HG03342 (cell line): ENCODE results near the gene LAMTOR4.
A peak's percentile ranks its signal among the peaks of the same experiment; 100 is the strongest.

ENCODE experiments used
- ATAC-seq: cut with Tn5 transposase; IDR thresholded peaks from one replicate; pipeline ENCODE4 v1.9.1; 2021; ENCODE audit warnings: mild to moderate bottlenecking, moderate library complexity; ENCODE audit not compliant: unreplicated experiment

The LAMTOR4 gene

DNA sequence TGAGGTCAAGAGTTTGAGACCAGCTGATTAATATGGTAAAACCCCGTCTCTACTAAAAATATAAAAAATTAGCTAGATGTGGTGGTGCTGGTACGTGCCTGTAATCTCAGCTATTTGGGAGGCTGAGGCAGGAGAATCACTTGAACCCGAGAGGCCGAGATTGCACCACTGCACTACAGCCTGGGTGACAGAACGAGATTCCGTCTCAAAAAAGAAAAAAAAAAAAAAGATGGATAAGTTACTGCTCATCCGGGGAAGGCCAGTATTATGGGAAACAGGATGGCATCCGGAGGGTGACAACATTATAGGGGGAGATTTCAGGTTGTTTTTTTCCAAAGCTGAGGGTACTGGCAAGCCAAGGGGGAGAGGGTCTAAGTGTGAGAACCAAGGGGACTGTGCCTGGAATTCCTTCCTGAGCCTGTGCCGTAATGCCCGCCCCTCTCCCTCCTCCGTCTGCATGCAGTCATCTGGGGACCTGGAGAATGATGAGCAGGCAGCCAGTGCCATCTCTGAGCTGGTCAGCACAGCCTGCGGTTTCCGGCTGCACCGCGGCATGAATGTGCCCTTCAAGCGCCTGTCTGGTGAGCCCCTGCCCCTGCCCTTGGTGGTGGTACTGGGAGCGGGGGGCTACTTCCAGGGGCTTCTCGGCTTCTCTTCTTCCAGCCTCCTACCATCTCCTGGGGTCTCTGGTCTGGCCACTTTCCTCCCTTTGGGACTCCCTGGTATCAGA lies 4.4 kb downstream of the LAMTOR4 start:
- ATAC-seq: no peak

DNA sequence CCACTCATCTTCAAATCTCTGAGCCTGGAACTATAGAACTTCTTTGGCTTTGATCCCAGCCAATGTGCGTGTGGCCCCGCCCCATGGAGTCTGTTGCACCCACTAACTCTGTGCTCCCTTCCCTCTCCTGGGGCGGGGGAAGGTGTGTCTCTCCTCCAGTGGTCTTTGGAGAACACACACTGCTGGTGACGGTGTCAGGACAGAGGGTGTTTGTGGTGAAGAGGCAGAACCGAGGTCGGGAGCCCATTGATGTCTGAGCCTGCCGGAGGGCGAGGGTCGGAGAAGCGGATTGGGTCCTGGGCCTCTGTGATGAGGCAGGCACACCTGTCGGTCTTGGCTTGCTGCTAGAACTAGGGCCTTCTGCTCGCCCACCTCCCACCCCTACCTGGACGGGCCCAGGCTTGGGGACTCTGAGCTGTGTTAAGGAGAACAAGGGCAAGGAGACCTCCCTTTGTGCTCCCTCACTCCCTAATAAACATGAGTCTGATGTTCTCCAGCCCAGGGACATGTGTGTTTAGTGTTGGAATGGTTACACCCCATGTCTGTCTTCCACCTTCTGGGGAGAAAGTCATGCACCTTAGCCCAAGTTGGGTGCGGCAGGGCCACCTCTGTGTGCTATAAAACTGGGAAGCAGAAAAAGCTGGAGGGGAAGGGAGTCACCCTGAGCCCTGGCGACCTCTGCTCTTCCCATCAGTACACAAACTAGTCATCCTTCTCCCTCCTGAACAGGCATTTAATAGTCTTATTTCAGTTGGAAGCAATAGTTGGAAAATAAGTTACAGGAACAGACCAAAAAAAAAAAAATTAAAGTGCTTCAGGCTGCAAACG lies 5.2 kb downstream of the LAMTOR4 start:
- no peak for ATAC-seq

- ATAC-seq: no peak
These were observed 6.2 kb downstream of the LAMTOR4 start for GRCh38 chr7:100154651-100155491.

GRCh38 chr7:100155553-100156317 lies 7.0 kb downstream of the LAMTOR4 start:
- ATAC-seq: no peak

DNA sequence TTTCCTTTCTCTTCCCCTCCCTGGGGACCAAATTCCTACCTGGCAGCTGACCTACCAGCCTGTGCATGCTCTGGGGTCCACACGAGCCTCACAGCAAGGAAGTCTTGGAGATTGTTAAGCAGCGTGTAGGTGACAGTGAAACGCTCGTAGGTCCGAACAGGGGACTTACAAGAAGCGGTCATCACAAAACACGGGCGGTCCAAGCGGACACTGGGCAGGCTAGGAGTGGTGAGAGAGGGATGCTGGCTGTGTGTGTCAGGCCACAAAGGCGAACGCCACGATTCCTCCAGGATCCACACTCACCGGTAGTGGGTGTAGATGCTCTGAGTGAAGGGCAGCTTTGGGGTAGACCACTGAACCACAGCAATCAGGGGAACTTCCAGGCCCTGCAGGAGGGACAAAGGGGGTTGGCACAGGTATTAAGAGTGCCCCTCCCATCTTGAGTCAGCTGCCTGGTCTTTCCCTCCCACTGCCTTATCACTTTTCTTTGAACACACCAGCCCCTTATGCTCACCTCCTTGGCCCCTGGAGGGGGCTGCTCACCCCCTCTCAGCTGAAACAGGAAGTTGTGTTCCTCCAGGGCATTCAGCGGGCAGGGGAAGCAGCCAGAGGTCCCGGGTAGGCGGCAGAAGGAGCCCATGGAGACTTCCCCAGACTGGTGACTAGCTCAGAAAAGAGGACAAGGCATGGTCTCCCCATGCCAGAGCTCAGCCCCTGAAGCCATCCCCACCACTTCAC lies 7.8 kb downstream of the LAMTOR4 start:
- ATAC-seq: no peak

GRCh38 chr7:100157069-100157333 lies 8.3 kb downstream of the LAMTOR4 start:
- ATAC-seq: no peak

GRCh38 chr7:100157334-100158228 lies 8.9 kb downstream of the LAMTOR4 start:
- no peak for ATAC-seq

- peak; percentile 69 for ATAC-seq
These were observed 9.7 kb downstream of the LAMTOR4 start, which contains the start of gene TRAPPC14 for GRCh38 chr7:100158229-100159098. Gene TRAPPC14, minus strand, starts transcription at chr7:100158723. Its CDS starts 224 bp downstream, at chr7:100158499.

DNA sequence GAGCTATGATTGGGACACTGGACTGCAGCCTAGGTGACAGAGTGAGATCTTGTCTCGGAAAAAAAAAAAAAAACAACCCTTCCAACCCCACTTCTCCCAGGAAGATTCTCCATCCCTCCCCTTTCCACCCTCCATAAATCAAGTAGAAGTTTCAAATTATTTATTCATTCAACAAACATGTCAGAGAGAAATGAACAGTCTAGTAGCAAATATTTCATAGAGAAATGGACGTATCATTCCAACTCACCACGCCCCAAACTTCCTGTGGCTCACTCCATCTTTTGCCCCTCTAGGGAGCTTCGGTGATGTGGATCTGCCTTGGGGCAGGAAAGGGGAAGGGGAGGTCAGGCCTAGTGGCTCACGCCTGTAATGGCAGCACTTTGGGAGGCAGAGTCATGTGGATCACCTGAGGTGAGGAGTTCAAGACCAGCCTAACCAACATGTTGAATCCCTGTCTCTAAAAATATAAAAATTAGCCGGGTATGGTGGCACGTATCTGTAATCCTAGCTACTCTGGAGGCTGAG lies 10.4 kb downstream of the LAMTOR4 start:
- no peak for ATAC-seq

GRCh38 chr7:100160067-100160466 lies 11.3 kb downstream of the LAMTOR4 start:
- no peak for ATAC-seq

DNA sequence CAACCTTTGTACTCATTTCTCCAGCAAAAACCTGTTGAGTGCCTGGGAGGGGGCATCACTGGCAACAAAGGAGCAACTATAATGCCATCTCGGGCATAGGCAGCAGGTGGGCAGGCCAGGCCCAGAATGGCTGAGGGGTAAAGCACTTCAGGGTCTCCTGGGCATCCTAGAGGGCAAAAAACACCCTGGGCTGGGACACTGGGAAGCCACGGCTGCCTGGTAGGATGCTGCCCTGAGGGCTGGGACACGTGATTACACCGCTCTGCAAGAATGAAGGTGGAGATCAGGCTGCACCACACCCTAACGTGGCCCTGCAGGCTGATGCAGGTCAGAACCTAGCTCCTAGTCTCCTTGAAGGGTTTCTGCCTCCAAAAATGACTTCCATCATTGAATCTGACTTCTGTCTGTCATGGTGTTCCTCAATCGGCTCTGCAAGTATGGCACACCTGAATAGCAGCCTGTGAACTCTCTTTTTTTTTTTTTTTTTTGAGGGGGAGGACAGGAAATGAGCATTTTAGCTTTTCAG lies 14.4 kb downstream of the LAMTOR4 start:
- no peak for ATAC-seq

DNA sequence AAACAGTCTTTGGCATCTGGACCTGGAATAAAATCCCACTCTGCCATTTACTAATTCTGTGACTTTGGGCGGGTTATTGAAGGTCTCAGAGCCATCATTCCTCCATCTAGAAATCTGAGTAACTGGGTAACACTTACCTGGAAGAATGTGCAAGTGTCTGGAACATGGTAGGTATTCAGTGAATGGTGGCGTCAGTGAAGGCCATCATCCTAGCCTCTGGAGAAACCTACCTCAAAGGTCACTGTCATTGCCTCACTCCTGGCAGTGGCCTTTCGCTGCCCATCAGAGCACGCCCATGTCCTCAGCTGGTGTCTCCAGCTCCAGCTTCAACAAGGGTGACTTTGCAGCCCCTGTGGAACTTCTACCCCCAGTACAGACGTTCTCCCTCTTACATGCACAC lies 15.2 kb downstream of the LAMTOR4 start:
- ATAC-seq: no peak

DNA sequence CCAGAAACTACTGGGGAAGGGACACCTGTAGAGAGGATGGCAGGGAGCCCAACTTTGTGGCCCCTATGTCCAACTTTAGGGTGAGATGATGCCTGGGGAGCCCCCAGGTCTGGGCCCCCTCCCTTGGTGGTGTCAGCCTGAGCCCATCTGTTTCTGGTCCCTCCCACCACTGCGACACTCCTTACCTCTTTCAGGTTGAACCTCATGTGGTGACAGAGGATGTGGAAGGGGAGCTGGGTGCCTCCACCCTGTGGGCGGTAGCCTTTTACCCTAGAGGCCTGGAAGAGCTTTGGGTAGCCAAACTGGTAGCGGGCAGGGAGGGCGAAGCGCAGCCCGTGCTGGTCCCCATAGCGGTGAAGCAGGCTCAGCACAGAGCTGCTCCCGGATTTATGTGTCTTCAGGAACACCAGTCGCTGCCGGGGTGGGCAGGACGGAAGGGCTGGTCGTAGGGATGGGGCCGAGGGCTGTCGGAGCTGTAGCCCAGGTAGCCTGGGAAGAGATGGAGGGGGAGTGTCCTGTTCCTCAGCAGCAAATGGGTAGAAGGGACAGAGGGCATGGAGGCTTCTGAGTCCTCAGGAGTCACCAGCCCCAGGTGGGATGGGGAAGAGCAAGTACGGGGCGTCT lies 17.7 kb downstream of the LAMTOR4 start:
- no peak for ATAC-seq

DNA sequence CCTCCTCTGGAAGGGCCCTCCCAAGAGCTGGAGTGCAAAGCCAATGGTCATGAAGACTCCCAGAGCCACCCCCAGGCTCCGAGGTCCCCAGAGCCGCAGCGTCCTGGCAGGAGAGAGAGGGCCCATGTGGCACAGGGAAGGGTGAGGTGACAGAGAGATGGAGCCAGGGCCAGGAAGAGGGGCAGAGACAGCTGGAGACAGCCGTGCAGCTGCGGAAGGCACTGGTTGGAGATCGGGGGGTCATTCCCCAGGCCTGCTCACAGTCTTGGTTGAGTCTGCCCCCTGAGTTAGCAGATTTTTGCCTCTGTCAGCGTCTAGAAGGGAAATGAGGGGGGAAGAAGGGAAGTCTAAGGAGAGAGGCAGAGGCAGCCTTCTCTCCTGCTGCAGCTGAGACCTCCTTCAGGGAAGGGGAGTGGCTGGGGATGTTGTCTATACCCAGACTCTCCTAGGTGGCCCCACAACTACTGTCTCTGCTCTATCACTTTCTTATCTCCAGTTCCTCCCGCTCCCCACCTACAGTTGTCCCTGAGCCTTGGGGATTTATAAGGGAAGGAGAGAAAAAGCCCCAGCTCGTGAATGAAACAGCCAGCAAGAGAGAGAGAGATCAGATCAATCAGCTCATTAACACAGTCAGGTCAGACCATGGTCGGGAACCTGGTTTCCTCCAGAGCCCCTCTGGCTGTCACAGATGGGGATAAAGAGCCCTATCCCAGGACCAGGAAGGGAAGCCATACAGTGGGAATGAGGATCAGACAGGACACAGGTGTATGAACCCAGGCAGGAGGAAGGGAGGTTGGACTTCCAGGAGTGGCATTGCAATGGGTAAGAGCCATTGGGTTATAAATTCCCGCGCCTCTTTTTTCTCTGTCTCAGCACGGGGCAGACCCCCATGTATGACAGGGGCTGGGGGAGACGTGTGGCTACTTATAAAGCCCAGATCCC lies 18.5 kb downstream of the LAMTOR4 start:
- ATAC-seq: no peak

DNA sequence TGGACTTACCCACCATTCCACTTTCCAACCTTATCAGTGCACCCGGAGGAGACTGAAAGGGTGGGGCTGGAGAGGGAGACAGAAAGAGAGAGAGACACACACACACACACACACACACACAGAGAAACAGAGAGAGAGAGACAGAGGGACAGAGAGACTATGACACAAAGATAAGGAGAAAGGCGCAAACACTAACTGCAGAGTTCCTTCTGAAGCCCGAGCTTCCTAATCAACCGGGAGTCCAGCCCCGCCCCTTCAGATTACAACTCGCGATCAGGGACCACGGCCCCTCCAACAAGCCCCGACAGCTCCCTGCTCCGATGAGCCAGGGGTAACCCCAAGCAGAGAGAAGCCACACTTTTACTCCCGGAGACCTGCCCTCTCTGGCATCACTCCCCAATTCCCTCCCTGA lies 19.2 kb downstream of the LAMTOR4 start:
- ATAC-seq: no peak
